HEK293T (cell line): ENCODE results near the gene NRXN2.

Source experiments
- CTCF ChIA-PET: fragments of 350-600 bp; formaldehyde crosslinking; extraction: SDS; loops from one replicate; lab custom pipeline; 2021; ENCODE audit warnings: antibody characterized with exemption, inconsistent platforms; lab: Yijun Ruan, JAX
- POLR2A ChIA-PET: fragments of 350-600 bp; formaldehyde crosslinking; extraction: SDS; loops from one replicate; lab custom pipeline; 2020; ENCODE audit warnings: antibody characterized with exemption, inconsistent platforms; lab: Yijun Ruan, JAX
- DNase-seq: peaks from one replicate; pipeline ENCODE4 v3.0.0; 2012; ENCODE audit warnings: mixed read lengths; ENCODE audit errors: extremely low spot score
- ARNT ChIP-seq: fragments of 450-650 bp; IDR thresholded peaks from 2 replicates; pipeline ENCODE4 v1.6.1; 2017; ENCODE audit warnings: mild to moderate bottlenecking
- BHLHE40 ChIP-seq: fragments of 450-650 bp; IDR thresholded peaks from 2 replicates; pipeline ENCODE4 v1.6.1; 2016; ENCODE audit warnings: mild to moderate bottlenecking, moderate library complexity, borderline replicate concordance
- CTBP1 ChIP-seq: fragments of 450-650 bp; IDR thresholded peaks from 2 replicates; pipeline ENCODE4 v1.6.1; 2016; ENCODE audit warnings: borderline replicate concordance
- ELF4 ChIP-seq: fragments of 450-650 bp; IDR thresholded peaks from 2 replicates; pipeline ENCODE4 v1.6.1; 2017; ENCODE audit warnings: antibody characterized with exemption
- FOXA1 ChIP-seq: fragments of 450-650 bp; IDR thresholded peaks from 2 replicates; pipeline ENCODE4 v1.6.1; 2016; ENCODE audit warnings: mild to moderate bottlenecking
- FOXK2 ChIP-seq: fragments of 450-650 bp; IDR thresholded peaks from 2 replicates; pipeline ENCODE4 v1.6.1; 2016; ENCODE audit warnings: mild to moderate bottlenecking
- FOXM1 ChIP-seq: fragments of 450-650 bp; IDR thresholded peaks from 2 replicates; pipeline ENCODE4 v1.6.1; 2017; ENCODE audit warnings: mild to moderate bottlenecking, borderline replicate concordance
- HDGF ChIP-seq: fragments of 450-650 bp; IDR thresholded peaks from 2 replicates; pipeline ENCODE4 v1.6.1; 2017; ENCODE audit warnings: antibody characterized with exemption, borderline replicate concordance
- L3MBTL2 ChIP-seq: fragments of 450-650 bp; conservative IDR thresholded peaks from 2 replicates; pipeline ENCODE4 v1.6.1; 2016; ENCODE audit warnings: mild to moderate bottlenecking
- LEF1 ChIP-seq: fragments of 450-650 bp; IDR thresholded peaks from 2 replicates; pipeline ENCODE4 v1.6.1; 2017; ENCODE audit warnings: mild to moderate bottlenecking, borderline replicate concordance
- NFRKB ChIP-seq: fragments of 450-650 bp; IDR thresholded peaks from 2 replicates; pipeline ENCODE4 v1.6.1; 2016; ENCODE audit warnings: mild to moderate bottlenecking, moderate library complexity
- PKNOX1 ChIP-seq: fragments of 450-650 bp; IDR thresholded peaks from 2 replicates; pipeline ENCODE4 v1.6.1; 2016
- SP1 ChIP-seq: fragments of 450-650 bp; IDR thresholded peaks from 2 replicates; pipeline ENCODE4 v1.6.1; 2017
- SUZ12 ChIP-seq: fragments of 450-650 bp; IDR thresholded peaks from 2 replicates; pipeline ENCODE4 v1.6.1; 2016; ENCODE audit warnings: mild to moderate bottlenecking
- TARDBP ChIP-seq: fragments of 450-650 bp; IDR thresholded peaks from 2 replicates; pipeline ENCODE4 v1.6.1; 2016
- ZNF384 ChIP-seq: fragments of 450-650 bp; IDR thresholded peaks from 2 replicates; pipeline ENCODE4 v1.6.1; 2016

NRXN2 gene

GRCh38 chr11:64610596-64610995 lies 112.4 kb downstream of the NRXN2 start:
- ChIA-PET CTCF (interaction anchor here (0.9 kb wide), 1 partner anchor 161 kb away, joined by 3 read pairs; no protein-coding TSS in a partner anchor), POLR2A (interaction anchor here (1.1 kb wide), 1 partner anchor 52 kb away, joined by 3 read pairs; no protein-coding TSS in a partner anchor)
- DNase-seq = no peak
- TF ChIP-seq HDGF (no peak), ARNT (no peak), FOXM1 (no peak), LEF1 (no peak), L3MBTL2 (no peak), PKNOX1 (no peak), SUZ12 (no peak), TARDBP (no peak), FOXA1 (no peak)

GRCh38 chr11:64609436-64610047 lies 113.5 kb downstream of the NRXN2 start:
- no peak for DNase-seq
- CTCF ChIA-PET = interaction anchor here (0.9 kb wide), 1 partner anchor 160 kb away, joined by 3 read pairs; no protein-coding TSS in a partner anchor
- POLR2A ChIA-PET = no interaction called here
- TF ChIP-seq CTBP1 (no peak), TARDBP (no peak), BHLHE40 (no peak), SUZ12 (no peak), FOXA1 (no peak), NFRKB (no peak), FOXK2 (no peak), LEF1 (no peak), ELF4 (no peak), L3MBTL2 (no peak), HDGF (no peak), FOXM1 (no peak), SP1 (no peak), ARNT (no peak), PKNOX1 (no peak), ZNF384 (no peak)

- no peak for TF ChIP-seq L3MBTL2
- TF ChIP-seq SP1 = no peak
- TF ChIP-seq CTBP1 = no peak
- no peak for TF ChIP-seq SUZ12
- no peak for TF ChIP-seq TARDBP
- TF ChIP-seq LEF1 = no peak
- no peak for TF ChIP-seq ARNT
- no peak for TF ChIP-seq BHLHE40
- no peak for TF ChIP-seq FOXK2
- no peak for TF ChIP-seq FOXM1
- no peak for TF ChIP-seq NFRKB
- no peak for TF ChIP-seq PKNOX1
- TF ChIP-seq ELF4 = no peak
- CTCF ChIA-PET = no interaction called here
- POLR2A ChIA-PET = no interaction called here
These were observed 114.4 kb downstream of the NRXN2 start for GRCh38 chr11:64608636-64609035.

GRCh38 chr11:64608046-64608445 lies 115.0 kb downstream of the NRXN2 start:
- CTCF ChIA-PET = no interaction called here
- TF ChIP-seq SP1 (no peak), FOXK2 (no peak), ZNF384 (no peak), CTBP1 (no peak), L3MBTL2 (no peak), SUZ12 (no peak), ELF4 (no peak), FOXA1 (no peak), NFRKB (no peak), TARDBP (no peak), BHLHE40 (no peak), PKNOX1 (no peak)
- DNase-seq = no peak
- POLR2A ChIA-PET = no interaction called here

More at GRCh38 chr11:64608636-64609035, 114.4 kb downstream of the NRXN2 start:
- no peak for DNase-seq

- DNase-seq = no peak
- TF ChIP-seq LEF1 (no peak), FOXK2 (no peak), BHLHE40 (no peak), FOXM1 (no peak), PKNOX1 (no peak), ELF4 (no peak), SP1 (no peak)
- ChIA-PET CTCF (interaction anchor here (0.6 kb wide), 1 partner anchor 225 kb away, joined by 4 read pairs; no protein-coding TSS in a partner anchor), POLR2A (no interaction called here)
These were observed 115.5 kb downstream of the NRXN2 start for GRCh38 chr11:64607381-64607985.
